ENCODE measurements around the gene ATG101.

The ATG101 gene

GRCh38 chr12:52076811-52077210 lies 7.0 kb downstream of the ATG101 start:
- Histone ChIP-seq H3K9ac (ENCODE audit: low read length) (no peak overlapping the region), H3K27me3 (ENCODE audit: control insufficient read depth in 1 of 2, insufficient read depth in 2 of 2, low read length in 2 of 2) (no peaks in the 10 kb centered on the region), H3K4me1 (ENCODE audit: insufficient read depth, low read length) (peaks cover 8% of the 10 kb centered on the region), H3K9me3 (ENCODE audit: low read length) (no peaks in the 10 kb centered on the region), H3K36me3 (ENCODE audit: insufficient read depth, low read length) (peaks cover 56% of the 10 kb centered on the region), H3K4me3 (ENCODE audit: low read depth in 1 of 2, low read length in 2 of 2) (no peak overlapping the region), H3K27ac (ENCODE audit: low read depth, low read length) (no peak overlapping the region)

DNA sequence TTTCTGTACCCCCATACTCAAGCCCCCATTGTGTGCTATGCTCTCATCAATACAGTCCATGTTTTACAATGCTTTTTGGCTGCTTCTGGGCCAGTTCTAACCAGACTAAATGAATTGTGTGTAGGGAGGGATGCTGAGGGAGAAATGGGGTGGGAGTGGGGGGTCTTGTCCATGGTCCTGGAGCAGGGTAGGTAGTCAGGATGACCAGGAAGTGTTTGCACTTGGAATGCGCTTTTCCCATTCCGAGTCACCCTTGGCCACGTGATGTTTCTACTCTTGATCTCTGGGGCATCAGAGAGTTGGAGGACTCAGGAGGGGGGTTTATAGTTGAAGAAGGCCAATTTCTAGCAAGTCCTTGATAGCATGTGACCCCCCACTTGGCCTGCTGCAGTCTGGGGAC lies 8.5 kb downstream of the ATG101 start:
- Histone ChIP-seq H3K36me3 (ENCODE audit: insufficient read depth, low read length) (peaks cover 51% of the 10 kb centered on the region), H3K27ac (ENCODE audit: low read depth, low read length) (no peak overlapping the region), H3K9ac (ENCODE audit: low read length) (no peak overlapping the region), H3K4me1 (ENCODE audit: insufficient read depth, low read length) (peaks cover 19% of the 10 kb centered on the region), H3K9me3 (ENCODE audit: low read length) (no peaks in the 10 kb centered on the region), H3K4me3 (ENCODE audit: low read depth in 1 of 2, low read length in 2 of 2) (no peak overlapping the region), H3K27me3 (ENCODE audit: control insufficient read depth in 1 of 2, insufficient read depth in 2 of 2, low read length in 2 of 2) (no peaks in the 10 kb centered on the region)

DNA sequence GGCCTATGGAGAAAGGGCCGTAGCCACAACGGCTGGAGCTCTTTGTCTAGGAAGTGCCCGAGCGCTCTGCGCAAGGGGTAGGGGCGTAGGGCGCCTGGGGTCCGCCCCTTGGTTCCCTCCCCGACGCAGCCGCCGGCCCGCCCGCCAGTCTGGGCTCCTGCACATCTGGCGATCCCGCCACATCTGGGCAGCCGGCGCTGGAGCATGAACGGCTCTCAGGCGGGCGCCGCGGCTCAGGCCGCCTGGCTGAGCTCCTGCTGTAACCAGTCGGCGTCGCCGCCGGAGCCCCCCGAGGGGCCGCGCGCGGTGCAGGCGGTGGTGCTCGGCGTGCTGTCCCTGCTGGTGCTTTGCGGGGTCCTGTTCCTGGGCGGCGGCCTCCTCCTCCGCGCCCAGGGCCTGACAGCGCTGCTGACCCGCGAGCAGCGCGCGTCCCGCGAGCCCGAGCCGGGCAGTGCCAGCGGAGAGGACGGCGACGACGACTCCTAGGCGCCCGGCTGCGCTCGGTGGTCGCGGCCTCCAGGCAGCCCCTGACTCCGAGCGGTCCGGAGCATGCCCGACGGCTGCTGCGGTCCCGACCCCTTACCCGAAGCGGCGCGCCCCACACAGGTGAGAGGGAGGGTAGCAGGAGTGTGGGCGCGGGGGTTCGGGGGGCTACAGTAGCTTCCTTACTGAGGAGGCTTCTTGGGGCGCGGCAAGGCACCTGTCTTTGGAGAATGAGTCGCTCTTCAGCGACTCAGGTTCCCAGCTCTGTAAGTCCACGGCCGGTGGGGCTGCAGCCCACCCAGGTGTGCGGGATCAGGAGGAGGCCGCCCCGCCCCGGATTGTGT lies 10.0 kb downstream of the ATG101 start, which contains the start of gene SMIM41:
TSS of gene SMIM41 (plus strand) at position 129 of the 827 bp plus-strand sequence. CDS start at position 205, 76 bp downstream.
- peaks cover 37% of the 10 kb centered on the region for H3K36me3 ChIP-seq (ENCODE audit: insufficient read depth, low read length)
- no peak within 1 kb of the TSS for H3K4me3 ChIP-seq (ENCODE audit: low read depth in 1 of 2, low read length in 2 of 2)
- no peak within 1 kb of the TSS for H3K9ac ChIP-seq (ENCODE audit: low read length)
- no peaks in the 10 kb centered on the region for H3K9me3 ChIP-seq (ENCODE audit: low read length)
- no peak within 1 kb of the TSS for H3K27ac ChIP-seq (ENCODE audit: low read depth, low read length)
- H3K27me3 ChIP-seq (ENCODE audit: control insufficient read depth in 1 of 2, insufficient read depth in 2 of 2, low read length in 2 of 2): no peaks in the 10 kb centered on the region
- peaks cover 21% of the 10 kb centered on the region for H3K4me1 ChIP-seq (ENCODE audit: insufficient read depth, low read length)

- Histone ChIP-seq H3K9me3 (ENCODE audit: low read length) (no peaks in the 10 kb centered on the region), H3K27me3 (ENCODE audit: control insufficient read depth in 1 of 2, insufficient read depth in 2 of 2, low read length in 2 of 2) (no peaks in the 10 kb centered on the region), H3K4me3 (ENCODE audit: low read depth in 1 of 2, low read length in 2 of 2) (no peak overlapping the region), H3K9ac (ENCODE audit: low read length) (no peak overlapping the region), H3K36me3 (ENCODE audit: insufficient read depth, low read length) (peaks cover 28% of the 10 kb centered on the region), H3K4me1 (ENCODE audit: insufficient read depth, low read length) (peaks cover 21% of the 10 kb centered on the region), H3K27ac (ENCODE audit: low read depth, low read length) (no peak overlapping the region)
Measured at GRCh38 chr12:52080403-52081251, 10.8 kb downstream of the ATG101 start.

- H3K9ac ChIP-seq (ENCODE audit: low read length): no peak overlapping the region
- H3K9me3 ChIP-seq (ENCODE audit: low read length): no peaks in the 10 kb centered on the region
- peaks cover 21% of the 10 kb centered on the region for H3K4me1 ChIP-seq (ENCODE audit: insufficient read depth, low read length)
- no peak overlapping the region for H3K4me3 ChIP-seq (ENCODE audit: low read depth in 1 of 2, low read length in 2 of 2)
- peaks cover 21% of the 10 kb centered on the region for H3K36me3 ChIP-seq (ENCODE audit: insufficient read depth, low read length)
- H3K27me3 ChIP-seq (ENCODE audit: control insufficient read depth in 1 of 2, insufficient read depth in 2 of 2, low read length in 2 of 2): no peaks in the 10 kb centered on the region
- H3K27ac ChIP-seq (ENCODE audit: low read depth, low read length): no peak overlapping the region
Measured at GRCh38 chr12:52081263-52081733, 11.5 kb downstream of the ATG101 start.

DNA sequence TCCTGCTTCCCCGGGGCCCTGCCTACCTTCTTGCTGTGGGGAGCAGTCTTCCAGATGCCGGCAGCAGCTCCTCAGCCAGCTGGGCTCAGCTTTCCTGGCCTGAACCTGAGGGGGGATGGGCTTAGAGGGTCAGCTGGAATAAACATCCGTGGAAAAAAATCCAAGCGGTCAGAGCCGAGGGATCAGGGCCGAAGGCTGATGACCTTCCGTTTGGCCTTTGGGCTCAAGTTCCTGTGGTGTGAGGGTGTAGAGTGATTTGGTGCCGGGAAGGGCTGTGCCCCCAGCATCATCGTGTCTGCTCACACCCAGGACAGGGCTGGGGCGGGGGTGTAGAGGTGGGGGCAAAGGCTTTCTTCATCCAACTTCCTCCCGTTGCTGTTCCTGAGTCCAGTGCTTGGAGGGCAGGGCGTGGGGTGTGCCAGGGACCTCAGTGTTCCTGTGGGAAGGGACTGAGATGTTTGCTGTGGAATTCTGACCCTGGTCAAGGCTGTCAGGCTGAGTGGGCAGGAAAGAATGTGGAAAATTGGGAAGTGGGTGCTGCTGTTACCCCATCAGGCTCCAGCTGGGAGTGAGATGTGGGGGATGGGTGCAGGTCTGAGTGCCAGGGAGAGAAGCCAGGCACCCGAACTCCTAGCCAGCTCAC lies 12.4 kb downstream of the ATG101 start:
- Histone ChIP-seq H3K27ac (ENCODE audit: low read depth, low read length) (no peak overlapping the region), H3K4me3 (ENCODE audit: low read depth in 1 of 2, low read length in 2 of 2) (no peak overlapping the region), H3K9ac (ENCODE audit: low read length) (no peak overlapping the region), H3K27me3 (ENCODE audit: control insufficient read depth in 1 of 2, insufficient read depth in 2 of 2, low read length in 2 of 2) (no peaks in the 10 kb centered on the region), H3K4me1 (ENCODE audit: insufficient read depth, low read length) (peaks cover 21% of the 10 kb centered on the region), H3K36me3 (ENCODE audit: insufficient read depth, low read length) (peaks cover 13% of the 10 kb centered on the region), H3K9me3 (ENCODE audit: low read length) (no peaks in the 10 kb centered on the region)

GRCh38 chr12:52082669-52082987 lies 12.8 kb downstream of the ATG101 start:
- Histone ChIP-seq H3K9me3 (ENCODE audit: low read length) (no peaks in the 10 kb centered on the region), H3K9ac (ENCODE audit: low read length) (no peak overlapping the region), H3K27ac (ENCODE audit: low read depth, low read length) (no peak overlapping the region), H3K4me1 (ENCODE audit: insufficient read depth, low read length) (peaks cover 21% of the 10 kb centered on the region), H3K4me3 (ENCODE audit: low read depth in 1 of 2, low read length in 2 of 2) (no peak overlapping the region), H3K27me3 (ENCODE audit: control insufficient read depth in 1 of 2, insufficient read depth in 2 of 2, low read length in 2 of 2) (no peaks in the 10 kb centered on the region), H3K36me3 (ENCODE audit: insufficient read depth, low read length) (peaks cover 10% of the 10 kb centered on the region)

DNA sequence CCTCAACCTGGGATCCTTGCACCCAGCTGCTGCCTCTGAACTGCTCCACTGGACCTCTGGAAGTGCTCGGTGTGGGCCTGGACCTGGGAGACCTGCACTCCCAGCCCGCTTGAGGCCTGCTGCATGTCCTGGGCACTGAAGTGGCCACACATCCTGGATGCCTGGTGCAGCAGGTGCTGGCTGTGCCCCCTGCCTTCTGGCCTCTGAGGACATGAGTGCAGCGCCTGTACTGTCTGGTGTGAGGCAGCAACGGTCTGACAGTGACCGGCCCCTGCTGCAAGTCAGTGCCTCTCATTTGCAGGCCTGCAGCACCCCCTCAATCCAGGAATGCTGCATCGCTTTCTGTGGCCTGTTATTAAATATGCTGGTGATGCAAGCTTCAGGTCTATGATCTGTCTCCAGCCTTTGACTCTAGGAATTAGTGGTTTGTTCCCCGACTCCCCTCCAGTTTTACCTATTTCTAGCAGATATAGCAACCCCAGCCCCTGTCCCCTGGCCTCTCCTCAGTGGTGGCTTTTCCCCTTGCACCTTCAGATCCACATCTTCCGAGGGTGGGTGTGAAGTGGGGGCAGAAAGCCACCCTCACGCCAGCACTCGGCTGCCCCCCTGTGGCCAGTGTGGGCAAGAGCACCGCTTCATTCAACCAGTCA lies 13.3 kb downstream of the ATG101 start:
- H3K36me3 ChIP-seq (ENCODE audit: insufficient read depth, low read length): peaks cover 6% of the 10 kb centered on the region
- H3K9ac ChIP-seq (ENCODE audit: low read length): no peak overlapping the region
- H3K27ac ChIP-seq (ENCODE audit: low read depth, low read length): no peak overlapping the region
- H3K4me1 ChIP-seq (ENCODE audit: insufficient read depth, low read length): peaks cover 21% of the 10 kb centered on the region
- no peak overlapping the region for H3K4me3 ChIP-seq (ENCODE audit: low read depth in 1 of 2, low read length in 2 of 2)
- H3K27me3 ChIP-seq (ENCODE audit: control insufficient read depth in 1 of 2, insufficient read depth in 2 of 2, low read length in 2 of 2): no peaks in the 10 kb centered on the region
- no peaks in the 10 kb centered on the region for H3K9me3 ChIP-seq (ENCODE audit: low read length)

DNA sequence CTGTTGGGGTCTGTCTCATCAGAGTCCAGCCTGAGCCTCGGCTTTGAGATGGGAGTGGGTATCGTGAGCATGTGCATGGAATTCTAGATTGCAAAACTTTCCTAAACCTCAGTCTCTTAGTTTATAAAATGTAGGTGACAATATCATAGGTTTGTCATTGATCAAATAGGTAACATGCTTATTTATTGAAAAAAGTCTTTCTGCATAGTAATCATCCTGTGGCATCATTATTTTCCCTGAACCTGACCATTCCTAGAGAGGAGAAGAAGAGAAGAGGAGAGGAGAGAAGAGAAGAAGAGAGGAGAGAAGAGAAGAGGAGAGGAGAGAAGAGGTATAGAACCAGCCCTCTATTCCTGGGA lies 13.8 kb downstream of the ATG101 start:
- Histone ChIP-seq H3K4me1 (ENCODE audit: insufficient read depth, low read length) (peaks cover 21% of the 10 kb centered on the region), H3K36me3 (ENCODE audit: insufficient read depth, low read length) (peaks cover under 1% of the 10 kb centered on the region), H3K27me3 (ENCODE audit: control insufficient read depth in 1 of 2, insufficient read depth in 2 of 2, low read length in 2 of 2) (peaks cover 0 to 1% of the 10 kb centered on the region in 2 donors), H3K9me3 (ENCODE audit: low read length) (no peaks in the 10 kb centered on the region), H3K9ac (ENCODE audit: low read length) (no peak overlapping the region), H3K27ac (ENCODE audit: low read depth, low read length) (no peak overlapping the region), H3K4me3 (ENCODE audit: low read depth in 1 of 2, low read length in 2 of 2) (no peak overlapping the region)

GRCh38 chr12:52084491-52085231 lies 14.9 kb downstream of the ATG101 start:
- Histone ChIP-seq H3K9me3 (ENCODE audit: low read length) (no peaks in the 10 kb centered on the region), H3K4me3 (ENCODE audit: low read depth in 1 of 2, low read length in 2 of 2) (no peak overlapping the region), H3K27ac (ENCODE audit: low read depth, low read length) (no peak overlapping the region), H3K36me3 (ENCODE audit: insufficient read depth, low read length) (no peaks in the 10 kb centered on the region), H3K9ac (ENCODE audit: low read length) (no peak overlapping the region), H3K4me1 (ENCODE audit: insufficient read depth, low read length) (peaks cover 21% of the 10 kb centered on the region), H3K27me3 (ENCODE audit: control insufficient read depth in 1 of 2, insufficient read depth in 2 of 2, low read length in 2 of 2) (peaks cover 0 to 4% of the 10 kb centered on the region in 2 donors)
